HepG2 (cell line): ENCODE results near the gene CD248. TPM values are rescaled to one million over a fixed set of nuclear protein-coding genes. Genes with fewer than 3 reads are reported as not detected.
A peak's percentile ranks its signal among the peaks of the same experiment; 100 is the strongest.

ENCODE experiments used
- ARID4A ChIP-seq: sonication (generic); formaldehyde crosslinking; IDR thresholded peaks from 2 replicates; pipeline ENCODE4 v1.5.0; 2020; ENCODE audit warnings: mild to moderate bottlenecking, missing genetic modification reagents, borderline replicate concordance
- DNMT3B ChIP-seq: conservative IDR thresholded peaks from 2 replicates; pipeline ENCODE4 v1.6.1; 2016; ENCODE audit warnings: missing biosample characterization, control low read depth
- HMGA1 ChIP-seq: sonication (generic); formaldehyde crosslinking; conservative IDR thresholded peaks from 2 replicates; pipeline ENCODE4 v1.4.0; 2020; ENCODE audit warnings: missing genetic modification reagents
- KLF6 ChIP-seq: IDR thresholded peaks from 2 replicates; pipeline ENCODE4 v1.8.0; 2016; ENCODE audit warnings: missing biosample characterization, missing genetic modification reagents
- MIER3 ChIP-seq: IDR thresholded peaks from 2 replicates; pipeline ENCODE4 v1.6.1; 2016; ENCODE audit warnings: missing compliant biosample characterization, borderline replicate concordance
- MLLT10 ChIP-seq: sonication (generic); formaldehyde crosslinking; IDR thresholded peaks from 2 replicates; pipeline ENCODE4 v1.4.0; 2020; ENCODE audit warnings: missing genetic modification reagents
- NAIF1 ChIP-seq: sonication (generic); formaldehyde crosslinking; IDR thresholded peaks from 2 replicates; pipeline ENCODE4 v1.5.0; 2020; ENCODE audit warnings: mild to moderate bottlenecking, missing genetic modification reagents, borderline replicate concordance
- NR3C1 ChIP-seq: sonication (generic); formaldehyde crosslinking; IDR thresholded peaks from 2 replicates; pipeline ENCODE4 v1.4.0; 2020; ENCODE audit warnings: missing genetic modification reagents
- SMARCC2 ChIP-seq: fragments of 450-650 bp; IDR thresholded peaks from 2 replicates; pipeline ENCODE4 v1.6.1; 2017; ENCODE audit warnings: antibody characterized with exemption, mild to moderate bottlenecking
- TAF1 ChIP-seq: sonication (generic); formaldehyde crosslinking; IDR thresholded peaks from 2 replicates; pipeline ENCODE4 v1.4.0; 2020; ENCODE audit warnings: missing genetic modification reagents
- ZBTB8A ChIP-seq: sonication (generic); formaldehyde crosslinking; IDR thresholded peaks from 2 replicates; pipeline ENCODE4 v1.4.0; 2020; ENCODE audit warnings: mild to moderate bottlenecking, low read depth, missing genetic modification reagents, borderline replicate concordance
- ZFP36 ChIP-seq: fragments of 150-350 bp; IDR thresholded peaks from 2 replicates; pipeline ENCODE4 v1.6.1; 2018; ENCODE audit warnings: borderline replicate concordance, low read length, low read depth; ENCODE audit not compliant: partially characterized antibody
- ZNF232 ChIP-seq: sonication (generic); formaldehyde crosslinking; IDR thresholded peaks from 2 replicates; pipeline ENCODE4 v1.4.0; 2020; ENCODE audit warnings: missing genetic modification reagents, borderline replicate concordance
- ZNF253 ChIP-seq: sonication (generic); formaldehyde crosslinking; IDR thresholded peaks from 2 replicates; pipeline ENCODE4 v1.8.0; 2022; ENCODE audit warnings: mild to moderate bottlenecking, missing genetic modification reagents, borderline replicate concordance
- ZNF260 ChIP-seq: sonication (generic); formaldehyde crosslinking; IDR thresholded peaks from 2 replicates; pipeline ENCODE4 v1.4.0; 2020; ENCODE audit warnings: missing genetic modification reagents, low read depth, mild to moderate bottlenecking, borderline replicate concordance
- ZNF33A ChIP-seq: sonication (generic); formaldehyde crosslinking; IDR thresholded peaks from 2 replicates; pipeline ENCODE4 v1.5.1; 2020; ENCODE audit warnings: missing genetic modification reagents, mild to moderate bottlenecking, moderate library complexity, borderline replicate concordance
- ZNF414 ChIP-seq: sonication (generic); formaldehyde crosslinking; IDR thresholded peaks from 2 replicates; pipeline ENCODE4 v1.5.0; 2020; ENCODE audit warnings: missing genetic modification reagents
- ZNF468 ChIP-seq: sonication (generic); formaldehyde crosslinking; IDR thresholded peaks from 2 replicates; pipeline ENCODE4 v1.8.0; 2022; ENCODE audit warnings: mild to moderate bottlenecking, moderate library complexity, missing genetic modification reagents
- ZNF616 ChIP-seq: sonication (generic); formaldehyde crosslinking; IDR thresholded peaks from 2 replicates; pipeline ENCODE4 v1.5.0; 2020; ENCODE audit warnings: low read depth, mild to moderate bottlenecking, missing genetic modification reagents
- polyA plus RNA-seq, 8 experiments: library from polyadenylated mRNA; depleted of rRNA in 3 of 8; stranded (reverse) in 7 of 8; unstranded in 1 of 8; fragments of >200 nt; fragmentation: Illumina TruSeq in 4 of 8; extraction: Trizol in 4 of 8; gene quantifications; 2 replicates each; pipeline versions ENCODE4 v1.2.1 to v1.2.3, GENCODE V29; 2011 to 2016; ENCODE audit warnings: low read depth in 4 of 8, missing spikeins in 1 of 8, mixed read lengths in 1 of 8; ENCODE audit not compliant: insufficient read depth in 1 of 8
- total RNA-seq, 5 experiments: library from RNA; depleted of rRNA; stranded (reverse); fragments of >200 nt; fragmentation: Illumina TruSeq; extraction: Trizol; gene quantifications; 2 replicates each; pipeline ENCODE4 v1.2.3, GENCODE V29; 2016; ENCODE audit warnings: low read depth in 1 of 5
- TF ChIP-seq, protein P1 (sequence below): sonication (generic); formaldehyde crosslinking; conservative IDR thresholded peaks from 2 replicates; pipeline ENCODE4 v1.4.0; 2020; ENCODE audit warnings: missing genetic modification reagents
- TF ChIP-seq, protein P2 (sequence below): sonication (generic); formaldehyde crosslinking; IDR thresholded peaks from 2 replicates; pipeline ENCODE4 v1.4.0; 2020; ENCODE audit warnings: missing genetic modification reagents, borderline replicate concordance

CD248 gene
- total and polyA plus RNA-seq, 2 of the 13 experiments (the other 11 are each of a cell fraction or from before 2014, with no cell fraction given): 0.25 to 0.35 TPM

- TF ChIP-seq ZNF616 (CRISPR knock-in tag) (peak; percentile 20; the same call in 1 of the 2 replicates), ZNF232 (CRISPR knock-in tag) (no peak; the same call in 1 of the 2 replicates), ZNF468 (no peak), SMARCC2 (no peak), ZFP36 (no peak), MLLT10 (CRISPR knock-in tag) (no peak), HMGA1 (CRISPR knock-in tag) (no peak), NR3C1 (CRISPR knock-in tag) (no peak), ZBTB8A (CRISPR knock-in tag) (no peak), DNMT3B (CRISPR knock-in tag) (no peak), KLF6 (CRISPR knock-in tag) (no peak; the same call in 1 of the 2 replicates), ZNF414 (CRISPR knock-in tag) (no peak), NAIF1 (no peak), ZNF253 (CRISPR knock-in tag) (no peak), TAF1 (CRISPR knock-in tag) (peak; percentile 61), MIER3 (CRISPR knock-in tag) (peak; percentile 59; the same call in 1 of the 2 replicates), ZNF33A (CRISPR knock-in tag) (no peak), ZNF260 (CRISPR knock-in tag) (no peak), ARID4A (CRISPR knock-in tag) (peak; percentile 57; the same call in 1 of the 2 replicates)
- TF ChIP-seq, protein P1, sequence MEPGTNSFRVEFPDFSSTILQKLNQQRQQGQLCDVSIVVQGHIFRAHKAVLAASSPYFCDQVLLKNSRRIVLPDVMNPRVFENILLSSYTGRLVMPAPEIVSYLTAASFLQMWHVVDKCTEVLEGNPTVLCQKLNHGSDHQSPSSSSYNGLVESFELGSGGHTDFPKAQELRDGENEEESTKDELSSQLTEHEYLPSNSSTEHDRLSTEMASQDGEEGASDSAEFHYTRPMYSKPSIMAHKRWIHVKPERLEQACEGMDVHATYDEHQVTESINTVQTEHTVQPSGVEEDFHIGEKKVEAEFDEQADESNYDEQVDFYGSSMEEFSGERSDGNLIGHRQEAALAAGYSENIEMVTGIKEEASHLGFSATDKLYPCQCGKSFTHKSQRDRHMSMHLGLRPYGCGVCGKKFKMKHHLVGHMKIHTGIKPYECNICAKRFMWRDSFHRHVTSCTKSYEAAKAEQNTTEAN (CRISPR knock-in tag): no peak
- TF ChIP-seq, protein P2, sequence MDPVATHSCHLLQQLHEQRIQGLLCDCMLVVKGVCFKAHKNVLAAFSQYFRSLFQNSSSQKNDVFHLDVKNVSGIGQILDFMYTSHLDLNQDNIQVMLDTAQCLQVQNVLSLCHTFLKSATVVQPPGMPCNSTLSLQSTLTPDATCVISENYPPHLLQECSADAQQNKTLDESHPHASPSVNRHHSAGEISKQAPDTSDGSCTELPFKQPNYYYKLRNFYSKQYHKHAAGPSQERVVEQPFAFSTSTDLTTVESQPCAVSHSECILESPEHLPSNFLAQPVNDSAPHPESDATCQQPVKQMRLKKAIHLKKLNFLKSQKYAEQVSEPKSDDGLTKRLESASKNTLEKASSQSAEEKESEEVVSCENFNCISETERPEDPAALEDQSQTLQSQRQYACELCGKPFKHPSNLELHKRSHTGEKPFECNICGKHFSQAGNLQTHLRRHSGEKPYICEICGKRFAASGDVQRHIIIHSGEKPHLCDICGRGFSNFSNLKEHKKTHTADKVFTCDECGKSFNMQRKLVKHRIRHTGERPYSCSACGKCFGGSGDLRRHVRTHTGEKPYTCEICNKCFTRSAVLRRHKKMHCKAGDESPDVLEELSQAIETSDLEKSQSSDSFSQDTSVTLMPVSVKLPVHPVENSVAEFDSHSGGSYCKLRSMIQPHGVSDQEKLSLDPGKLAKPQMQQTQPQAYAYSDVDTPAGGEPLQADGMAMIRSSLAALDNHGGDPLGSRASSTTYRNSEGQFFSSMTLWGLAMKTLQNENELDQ: no peak
Measured at GRCh38 chr11:66347425-66348276, 30.8 kb upstream of the CD248 start, which contains the start of gene B4GAT1 (continued).
